B cell (primary cell): ENCODE measurements around the gene COX6B1. TPM values are rescaled to one million over a fixed set of nuclear protein-coding genes. Genes with fewer than 3 reads are reported as not detected.

ENCODE experiments used
- ATAC-seq: fragments of 200-7000 bp; cut with Tn5 transposase; one replicate; pipeline ENCODE4 v1.10.0; 2021; ENCODE audit warnings: low read depth, mild to moderate bottlenecking, moderate number of reproducible peaks, moderate library complexity
- CTCF ChIA-PET: fragments of 350-600 bp; sonication (Branson Sonifier 250); formaldehyde crosslinking; loops from one replicate; lab custom pipeline; 2021; ENCODE audit warnings: antibody characterized with exemption, inconsistent platforms; lab: Charles Lee
- POLR2A ChIA-PET: fragments of 350-600 bp; sonication (Branson Sonifier 250); formaldehyde crosslinking; loops from one replicate; lab custom pipeline; 2021; ENCODE audit warnings: antibody characterized with exemption; lab: Charles Lee
- DNase-seq: peaks from one replicate; pipeline ENCODE4 v3.0.0; 2013
- H2AFZ ChIP-seq: 2 replicates; pipeline ENCODE4 v1.6.1; 2012; ENCODE audit warnings: mild to moderate bottlenecking, low read depth, low read length; ENCODE audit not compliant: insufficient read depth, poor library complexity, severe bottlenecking
- H3K27ac ChIP-seq, 2 donors: 1 replicate in 1 of 2; 2 replicates in 1 of 2; pipeline ENCODE4 v1.5.1; 2012 to 2013; ENCODE audit warnings: low read length in 2 of 2, mild to moderate bottlenecking in 2 of 2, moderate library complexity in 1 of 2
- H3K27me3 ChIP-seq, 4 experiments: fragments of 200-600 bp in 1 of 4; sonication (generic) in 1 of 4; replicated peaks in 1 of 4; 1 replicate in 2 of 4; 2 replicates in 2 of 4; pipeline versions ENCODE4 v1.6.1 to v1.7.0; 2013 to 2016; ENCODE audit warnings: low read length in 3 of 4, mild to moderate bottlenecking in 2 of 4, mixed read lengths in 1 of 4, moderate library complexity in 1 of 4; ENCODE audit not compliant: insufficient read depth in 4 of 4, control insufficient read depth in 3 of 4; ENCODE audit errors: control extremely low read depth in 1 of 4
- H3K36me3 ChIP-seq, 2 experiments: replicated peaks in 1 of 2; 1 replicate in 1 of 2; 2 replicates in 1 of 2; pipeline versions ENCODE4 v1.6.1 to v1.7.1; 2013; ENCODE audit warnings: low read length in 1 of 2; ENCODE audit not compliant: insufficient read depth in 2 of 2, control insufficient read depth in 1 of 2; ENCODE audit errors: control extremely low read depth in 1 of 2, extremely low read depth in 1 of 2
- H3K4me1 ChIP-seq, 2 donors: fragments of 200-600 bp in 1 of 2; sonication (generic) in 1 of 2; 1 replicate in 1 of 2; 2 replicates in 1 of 2; pipeline versions ENCODE4 v1.5.1 to v1.6.1; 2013 to 2017; ENCODE audit warnings: low read length in 2 of 2; ENCODE audit not compliant: control insufficient read depth in 2 of 2, insufficient read depth in 2 of 2
- H3K4me2 ChIP-seq: replicated peaks from 2 replicates; pipeline ENCODE3; 2012; ENCODE audit warnings: mild to moderate bottlenecking, low read depth, low read length; ENCODE audit not compliant: poor library complexity, severe bottlenecking
- H3K4me3 ChIP-seq, 5 experiments: fragments of 200-600 bp in 1 of 5; sonication (generic) in 1 of 5; 1 replicate in 3 of 5; 2 replicates in 2 of 5; pipeline versions ENCODE4 v1.5.1 to v1.7.0; 2011 to 2016; ENCODE audit warnings: low read length in 4 of 5, mild to moderate bottlenecking in 4 of 5, low read depth in 2 of 5, control low read depth in 1 of 5, moderate library complexity in 1 of 5; ENCODE audit not compliant: insufficient read depth in 1 of 5; ENCODE audit errors: control extremely low read depth in 1 of 5, extremely low read depth in 1 of 5
- H3K79me2 ChIP-seq: fragments of 200-600 bp; sonication (generic); one replicate; pipeline ENCODE4 v1.6.0; 2016; ENCODE audit warnings: low read length; ENCODE audit not compliant: control insufficient read depth, insufficient read depth
- H3K9ac ChIP-seq: fragments of 200-600 bp; sonication (generic); 2 replicates; pipeline ENCODE4 v1.6.1; 2017; ENCODE audit warnings: mild to moderate bottlenecking, low read length, moderate library complexity
- H3K9me3 ChIP-seq, 3 donors: one replicate each; pipeline versions ENCODE4 v1.6.1 to v1.7.1; 2013; ENCODE audit warnings: low read length in 2 of 3; ENCODE audit not compliant: control insufficient read depth in 2 of 3, insufficient read depth in 1 of 3; ENCODE audit errors: control extremely low read depth in 1 of 3
- H4K20me1 ChIP-seq: 2 replicates; pipeline ENCODE4 v1.6.0; 2012; ENCODE audit warnings: mild to moderate bottlenecking, low read length; ENCODE audit not compliant: insufficient read depth, control insufficient read depth, poor library complexity, severe bottlenecking
- H3K27ac Mint-ChIP-seq: one replicate; pipeline ENCODE4 v1.8.0; 2021; ENCODE audit warnings: mixed read lengths
- H3K27me3 Mint-ChIP-seq: one replicate; pipeline ENCODE4 v1.8.0; 2021; ENCODE audit warnings: mixed read lengths
- H3K4me1 Mint-ChIP-seq: one replicate; pipeline ENCODE4 v1.8.0; 2021; ENCODE audit warnings: mixed read lengths
- H3K4me3 Mint-ChIP-seq: one replicate; pipeline ENCODE4 v1.8.0; 2021; ENCODE audit warnings: mixed read lengths
- H3K9me3 Mint-ChIP-seq: one replicate; pipeline ENCODE4 v1.8.0; 2022; ENCODE audit warnings: mixed read lengths; ENCODE audit not compliant: insufficient read depth
- CTCF ChIP-seq: fragments of 200-600 bp; IDR thresholded peaks from one replicate; pipeline ENCODE4 v1.8.0; 2022; ENCODE audit warnings: antibody characterized with exemption, mild to moderate bottlenecking
- EZH2 ChIP-seq: IDR thresholded peaks from 2 replicates; pipeline ENCODE4 v1.6.1; 2012; ENCODE audit warnings: borderline replicate concordance, low read depth, mild to moderate bottlenecking, moderate library complexity, low read length; ENCODE audit not compliant: insufficient read depth, poor library complexity, severe bottlenecking
- WGBS: methylation state at CpG from one replicate; pipeline ENCODE4 v1.1.5; 2013; ENCODE audit warnings: missing lambda C conversion rate; ENCODE audit not compliant: insufficient coverage; 5-methylcytosine and 5-hydroxymethylcytosine counted together
- intact Hi-C: fragments of 100-400 bp; cut with micrococcal nuclease; formaldehyde crosslinking; loops from one replicate; pipeline ENCODE4 v1.10.0; 2022
- polyA plus RNA-seq: library from polyadenylated mRNA; depleted of rRNA; stranded (reverse); fragments of >200 nt; gene quantifications from 2 replicates; pipeline ENCODE4 v1.2.3, GENCODE V29; 2012
- total RNA-seq, 2 donors: library from RNA; stranded (reverse); fragments of 120-200 nt in 1 of 2; gene quantifications; 1 replicate in 1 of 2; 2 replicates in 1 of 2; pipeline versions ENCODE4 v1.2.3 to v1.2.4, GENCODE V29; 2013 to 2022

Gene COX6B1
- total and polyA plus RNA-seq, 2 donors (not counting 1 experiment from before 2014, with no cell fraction given) = 215 to 387 TPM

GRCh38 chr19:35644206-35644986 lies 3.7 kb upstream of the COX6B1 start:
- Histone ChIP-seq H3K27me3 (no peaks in the 10 kb centered on the region), H4K20me1 (no peaks in the 10 kb centered on the region), H2AFZ (peak overlapping the region; percentile 97), H3K36me3 (no peaks in the 10 kb centered on the region), H3K4me2 (peak overlapping the region; percentile 100), H3K27ac (peak overlapping the region; percentile 55 to 75), H3K9ac (peak overlapping the region; percentile 85), H3K4me3 (peak overlapping the region; percentile 53 to 91 (median 79)), H3K4me1 (peaks cover 24 to 55% of the 10 kb centered on the region in 2 donors), H3K79me2 (peaks cover 20% of the 10 kb centered on the region), H3K9me3 (peaks cover 0 to 5% (median 0%) of the 10 kb centered on the region in 3 donors)
- WGBS = 1% methylated on average over 59 of the region's 60 CpGs
- peak overlapping the region; percentile 94 for H3K4me3 Mint-ChIP-seq
- H3K4me1 Mint-ChIP-seq = peaks cover 45% of the 10 kb centered on the region
- DNase-seq = peak; percentile 96
- peak; percentile 81 for ATAC-seq
- intact Hi-C loops = loop anchor here (1.0 to 10.0 kb wide), 6 partner anchors 16 to 1950 kb away; partner anchors contain the start of genes ARHGAP33, HAUS5, OVOL3 and POLR2I
- no peaks in the 10 kb centered on the region for H3K9me3 Mint-ChIP-seq
- CTCF ChIA-PET = interaction anchor here (0.7 to 1.3 kb wide), 3 partner anchors 94 to 134 kb away, joined by 3 read pairs; no protein-coding TSS in a partner anchor
- H3K27ac Mint-ChIP-seq = peak overlapping the region; percentile 91
- TF ChIP-seq CTCF = no peak
- TF ChIP-seq EZH2 = no peak
- no peaks in the 10 kb centered on the region for H3K27me3 Mint-ChIP-seq
- POLR2A ChIA-PET = interaction anchor here (0.5 to 1.6 kb wide), 6 partner anchors 8 to 98 kb away, joined by 3 to 5 read pairs (median 4); partner anchors contain the start of genes HAUS5 and IGFLR1
